GM21529 (cell line): ENCODE data around the gene ILDR1.
"Not testable (repeated sequence)": the region's sequence is repeated elsewhere in the genome, so short reads cannot be mapped to it uniquely, and the experiment has no call there.

Experiments
- ATAC-seq: cut with Tn5 transposase; IDR thresholded peaks from one replicate; pipeline ENCODE4 v1.9.1; 2021; ENCODE audit not compliant: unreplicated experiment

Gene ILDR1

GRCh38 chr3:121951291-121951919 lies 70.6 kb downstream of the ILDR1 start:
- ATAC-seq = no peak

- ATAC-seq = no peak
Observed at GRCh38 chr3:121948641-121949040, 73.4 kb downstream of the ILDR1 start.

- ATAC-seq = no peak
Observed at GRCh38 chr3:121943431-121943830, 78.6 kb downstream of the ILDR1 start.

- no peak for ATAC-seq
Observed at GRCh38 chr3:121942116-121942786, 79.8 kb downstream of the ILDR1 start.

- ATAC-seq = no peak
Observed at GRCh38 chr3:121941592-121941991, 80.5 kb downstream of the ILDR1 start.

GRCh38 chr3:121938141-121938855 lies 83.7 kb downstream of the ILDR1 start:
- ATAC-seq = not testable (repeated sequence)
